Sigmoid colon (tissue), 7 donors: ENCODE measurements around the gene ATP1B3. TPM values are rescaled to one million over a fixed set of nuclear protein-coding genes. Genes with fewer than 3 reads are reported as not detected.

Experiments
- DNase-seq: peaks from one replicate; pipeline ENCODE4 v3.0.0-alpha.2; 2019
- H3K27ac ChIP-seq, 4 donors: fragments of 200-600 bp; sonication (generic); one replicate each; pipeline ENCODE4 v1.5.1; 2016 to 2019; ENCODE audit warnings: mild to moderate bottlenecking in 1 of 4
- H3K27me3 ChIP-seq, 3 donors: fragments of 200-600 bp; sonication (generic); one replicate each; pipeline ENCODE4 v1.5.1; 2019; ENCODE audit warnings: mild to moderate bottlenecking in 1 of 3
- H3K36me3 ChIP-seq, 4 donors: fragments of 200-600 bp; sonication (generic); one replicate each; pipeline ENCODE4 v1.5.1; 2016 to 2019
- H3K4me1 ChIP-seq, 4 donors: fragments of 200-600 bp; sonication (generic); one replicate each; pipeline ENCODE4 v1.5.1; 2017 to 2019
- H3K4me3 ChIP-seq, 4 donors: fragments of 200-600 bp; sonication (generic); one replicate each; pipeline ENCODE4 v1.5.1; 2017 to 2019; ENCODE audit warnings: mild to moderate bottlenecking in 2 of 4, moderate library complexity in 1 of 4
- H3K9me3 ChIP-seq, 4 donors: fragments of 200-600 bp in 3 of 4; sonication (generic) in 3 of 4; one replicate each; pipeline versions ENCODE4 v1.5.1 to v1.6.1; 2013 to 2019
- CTCF ChIP-seq, 4 experiments: fragments of 450-650 bp in 3 of 4; fragments of 200-600 bp in 1 of 4; IDR thresholded peaks; one replicate each; pipeline ENCODE4 v1.5.1; 2016 to 2019; ENCODE audit warnings: antibody characterized with exemption in 4 of 4, mild to moderate bottlenecking in 3 of 4, moderate library complexity in 2 of 4
- EP300 ChIP-seq, 4 donors: sonication (generic); formaldehyde crosslinking; IDR thresholded peaks; one replicate each; pipeline ENCODE4 v1.6.1; 2017; ENCODE audit warnings: antibody characterized with exemption in 4 of 4
- POLR2A ChIP-seq, 2 donors: fragments of 450-650 bp; IDR thresholded peaks; one replicate each; pipeline ENCODE4 v1.6.1; 2016; ENCODE audit warnings: antibody characterized with exemption in 2 of 2, mild to moderate bottlenecking in 2 of 2, moderate library complexity in 2 of 2
- POLR2AphosphoS5 ChIP-seq, 4 donors: sonication (generic); formaldehyde crosslinking; IDR thresholded peaks; one replicate each; pipeline ENCODE4 v1.6.1; 2017; ENCODE audit warnings: antibody characterized with exemption in 4 of 4
- WGBS, 2 donors: extraction: QIAGEN DNeasy Blood & Tissue Kit; methylation state at CpG; one replicate each; pipeline ENCODE4 v1.1.7; 2013; 5-methylcytosine and 5-hydroxymethylcytosine counted together
- intact Hi-C: fragments of 100-400 bp; cut with DNase I; formaldehyde crosslinking; loops from one replicate; pipeline ENCODE4 v1.15.1; 2023
- polyA plus RNA-seq, 3 donors: library from polyadenylated mRNA; stranded (reverse); fragments of 200-250 nt; gene quantifications; one replicate each; pipeline ENCODE4 v1.2.3, GENCODE V29; 2013
- total RNA-seq, 4 donors: library from RNA; depleted of rRNA; stranded (reverse); fragments of >200 nt; gene quantifications; one replicate each; pipeline ENCODE4 v1.1.0, GENCODE V29; 2016
- donor health status: healthy with polysubstance abuse.
- donor health status: Bipolar disorder and iron deficiency.
- donor health status: healthy.

Gene ATP1B3
- total and polyA plus RNA-seq, 7 donors = 29.9 to 235 (median 69.5) TPM

- Histone ChIP-seq H3K36me3 (no peaks in the 10 kb centered on the region), H3K4me3 (no peak overlapping the region), H3K9me3 (no peaks in the 10 kb centered on the region), H3K27ac (no peak overlapping the region), H3K4me1 (no peaks in the 10 kb centered on the region), H3K27me3 (no peaks in the 10 kb centered on the region)
- no peak for DNase-seq
- intact Hi-C loops = no loop called here
- TF ChIP-seq EP300 (IDR thresholded peaks at IDR 0.05) (no peak), POLR2AphosphoS5 (IDR thresholded peaks at IDR 0.05) (no peak), CTCF (IDR thresholded peaks at IDR 0.05) (no peak), POLR2A (IDR thresholded peaks at IDR 0.05) (no peak)
- 30 to 75% methylated on average over 4 of the region's 4 CpGs for WGBS, 2 donors
Observed at GRCh38 chr3:141859651-141860050, 16.8 kb upstream of the ATP1B3 start.

GRCh38 chr3:141860086-141860669, 16.3 kb upstream of the ATP1B3 start:
- WGBS, 2 donors = 85 to 86% methylated on average over 2 of the region's 2 CpGs
- no peak for DNase-seq
- H3K36me3 ChIP-seq = no peaks in the 10 kb centered on the region
- H3K9me3 ChIP-seq = no peaks in the 10 kb centered on the region
- intact Hi-C loops = no loop called here
- H3K4me3 ChIP-seq = no peak overlapping the region
- peak overlapping the region in 1 of 4 donors; percentile 23 for H3K27ac ChIP-seq
- no peak for TF ChIP-seq POLR2AphosphoS5 (IDR thresholded peaks at IDR 0.05)
- H3K4me1 ChIP-seq = no peaks in the 10 kb centered on the region
- no peaks in the 10 kb centered on the region for H3K27me3 ChIP-seq

DNA sequence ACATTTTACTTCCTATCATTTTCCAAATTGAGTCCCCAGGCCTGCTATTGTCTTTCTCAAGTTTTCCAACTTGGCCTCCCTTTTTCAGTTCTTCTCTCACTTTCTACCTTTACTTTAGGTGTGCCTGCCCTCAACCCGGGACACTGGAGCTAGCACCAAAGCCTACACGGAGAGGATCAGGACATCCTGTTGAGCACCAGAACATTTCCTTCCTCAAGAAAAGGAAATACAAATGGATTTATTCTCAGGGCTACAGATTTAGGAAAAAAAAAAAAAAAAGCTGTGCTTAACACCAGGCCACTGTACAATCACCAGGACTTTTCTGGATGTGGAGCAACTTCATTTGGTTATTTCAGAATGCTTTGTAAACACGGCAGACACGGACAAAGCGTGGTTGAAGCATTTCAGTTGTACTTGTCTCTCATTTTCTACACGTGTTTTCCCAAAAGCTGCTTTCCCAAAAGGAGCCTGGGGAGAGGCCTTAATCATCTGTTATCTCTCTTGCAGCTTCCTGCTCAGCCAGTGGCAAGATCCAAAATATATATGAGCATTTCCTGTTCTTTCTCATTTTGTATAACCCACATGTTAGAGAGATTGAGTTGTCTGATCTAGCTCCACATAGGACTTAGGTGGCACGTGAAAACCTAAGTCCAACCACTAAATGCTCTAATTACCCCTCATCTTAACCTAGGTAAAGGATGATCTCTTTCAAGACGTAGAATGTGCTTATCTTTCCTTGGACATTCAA, 15.5 kb upstream of the ATP1B3 start:
- WGBS, 2 donors = 72 to 83% methylated on average over 8 of the region's 8 CpGs
- H3K4me3 ChIP-seq = no peak overlapping the region
- H3K27ac ChIP-seq = peak overlapping the region in 1 of 4 donors; percentile 23
- no peak for DNase-seq
- no peak for TF ChIP-seq EP300 (IDR thresholded peaks at IDR 0.05)
- intact Hi-C loops = no loop called here
- H3K27me3 ChIP-seq = no peaks in the 10 kb centered on the region
- H3K36me3 ChIP-seq = no peaks in the 10 kb centered on the region
- H3K9me3 ChIP-seq = no peaks in the 10 kb centered on the region
- no peaks in the 10 kb centered on the region for H3K4me1 ChIP-seq

GRCh38 chr3:141862279-141862816, 14.1 kb upstream of the ATP1B3 start:
- Histone ChIP-seq H3K36me3 (no peaks in the 10 kb centered on the region), H3K27me3 (no peaks in the 10 kb centered on the region), H3K27ac (no peak overlapping the region), H3K4me3 (no peak overlapping the region), H3K9me3 (no peaks in the 10 kb centered on the region), H3K4me1 (no peaks in the 10 kb centered on the region)
- 72 to 91% methylated on average over 3 of the region's 3 CpGs for WGBS, 2 donors
- intact Hi-C loops = no loop called here
- TF ChIP-seq EP300 (IDR thresholded peaks at IDR 0.05) (no peak), POLR2A (IDR thresholded peaks at IDR 0.05) (no peak), CTCF (IDR thresholded peaks at IDR 0.05) (no peak), POLR2AphosphoS5 (IDR thresholded peaks at IDR 0.05) (no peak)
- no peak for DNase-seq

DNA sequence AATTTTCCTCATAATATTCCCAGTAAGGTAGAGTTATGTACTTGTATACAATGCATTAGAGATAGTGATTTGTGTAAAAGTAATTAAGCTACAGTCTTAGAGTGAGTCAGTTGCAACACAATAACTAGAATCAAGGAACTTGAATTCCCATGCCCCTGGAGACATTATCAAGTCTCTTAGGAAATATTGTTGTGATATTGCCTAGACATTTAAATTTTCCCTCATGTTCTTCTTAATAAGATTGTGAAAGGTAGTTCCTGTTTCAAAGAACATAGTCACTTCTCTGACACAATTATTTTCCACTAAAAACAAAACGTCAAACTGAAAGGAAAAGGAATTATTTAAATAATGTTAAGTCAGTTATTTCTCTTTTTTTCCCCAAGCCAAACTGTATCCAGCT, 13.0 kb upstream of the ATP1B3 start:
- 27 to 47% methylated on average over 1 of the region's 1 CpG for WGBS, 2 donors
- Histone ChIP-seq H3K27ac (no peak overlapping the region), H3K27me3 (no peaks in the 10 kb centered on the region), H3K4me1 (no peaks in the 10 kb centered on the region), H3K4me3 (no peak overlapping the region), H3K9me3 (no peaks in the 10 kb centered on the region), H3K36me3 (no peaks in the 10 kb centered on the region)
- peak in 1 of 4 donors; percentile 33 for TF ChIP-seq POLR2AphosphoS5 (IDR thresholded peaks at IDR 0.05)
- TF ChIP-seq CTCF (IDR thresholded peaks at IDR 0.05) = no peak
- TF ChIP-seq EP300 (IDR thresholded peaks at IDR 0.05) = peak in 1 of 4 donors; percentile 13
- no peak for DNase-seq
- intact Hi-C loops = no loop called here
